ENCODE data around the gene ANO6.
A peak's percentile ranks its signal among the peaks of the same experiment; 100 is the strongest.
"Not testable (repeated sequence)": the region's sequence is repeated elsewhere in the genome, so short reads cannot be mapped to it uniquely, and the experiment has no call there.

The ANO6 gene

DNA sequence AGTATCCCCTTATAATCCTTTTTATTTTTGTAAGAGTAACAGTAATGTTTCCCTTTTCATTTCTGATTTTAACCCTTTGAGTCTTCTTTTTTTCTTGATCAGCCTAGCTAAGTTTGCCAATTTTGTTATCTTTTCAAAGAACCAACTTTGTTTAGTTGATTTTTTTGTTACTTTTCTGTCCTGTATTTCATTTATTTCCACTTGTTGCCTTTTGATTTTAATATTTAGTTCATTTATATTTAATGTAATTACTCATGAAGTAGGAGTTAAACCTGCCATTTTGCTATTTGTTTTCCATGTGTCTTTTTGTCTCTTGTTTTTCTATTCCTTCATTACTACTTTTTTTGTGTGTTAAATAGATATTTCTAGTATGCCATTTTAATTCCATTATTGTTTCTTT is 146.4 kb downstream of the ANO6 start:
- no peak for DNase-seq
- intact Hi-C loops (cut with DNase I), result no loop called here

DNA sequence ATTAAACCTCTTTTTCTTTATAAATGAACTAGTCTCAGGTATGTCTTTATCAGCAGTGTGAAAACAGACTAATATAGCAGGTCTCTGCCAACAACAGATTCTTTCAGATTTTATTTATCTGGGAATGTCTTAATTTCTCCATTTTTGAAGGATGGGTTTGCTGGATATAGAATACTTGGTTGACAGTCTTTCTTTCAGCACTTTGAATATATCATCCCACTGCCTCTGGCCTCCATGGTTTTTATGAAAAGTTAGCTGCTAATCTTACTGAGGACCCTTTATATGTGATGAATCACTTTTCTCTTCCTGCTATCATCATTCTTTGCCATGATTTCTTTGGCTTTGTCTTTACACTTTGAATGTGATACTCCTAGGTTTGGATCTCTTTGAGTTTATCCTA is 148.0 kb downstream of the ANO6 start:
- intact Hi-C loops (cut with DNase I), result no loop called here

DNA sequence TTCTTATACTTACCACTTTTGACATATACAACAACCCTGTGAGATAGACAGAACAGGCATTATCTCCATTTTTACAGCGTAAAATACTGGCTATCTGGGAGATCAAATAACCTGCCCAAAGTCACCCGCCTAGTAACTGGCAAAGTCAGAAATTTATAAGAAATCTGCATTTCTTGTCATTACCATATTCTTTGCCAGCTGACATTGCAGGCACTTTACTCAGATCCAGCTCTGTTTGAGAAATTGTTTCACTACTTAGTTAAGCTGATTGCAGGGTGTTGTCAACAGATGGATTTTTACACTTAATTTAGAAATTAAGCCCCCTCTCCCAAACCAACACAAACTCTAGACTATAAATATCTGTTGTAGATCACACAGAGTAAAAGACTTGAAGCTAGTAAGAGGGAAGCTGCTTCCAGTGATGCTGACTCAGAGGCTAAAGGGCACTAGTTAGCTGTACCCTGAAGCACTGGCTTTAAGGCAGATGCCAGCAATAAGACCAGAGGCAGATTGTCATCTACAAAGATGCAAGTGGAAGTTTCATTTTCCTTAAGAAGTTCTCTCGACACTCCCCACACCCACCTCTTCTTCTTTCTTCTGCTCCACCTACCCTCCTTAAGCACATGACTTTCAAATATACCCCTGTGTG is 153.1 kb downstream of the ANO6 start:
- DNase-seq, result no peak
- intact Hi-C loops (cut with DNase I), result no loop called here

More for the DNA sequence above, 148.0 kb downstream of the ANO6 start:
- DNase-seq, result no peak

DNA sequence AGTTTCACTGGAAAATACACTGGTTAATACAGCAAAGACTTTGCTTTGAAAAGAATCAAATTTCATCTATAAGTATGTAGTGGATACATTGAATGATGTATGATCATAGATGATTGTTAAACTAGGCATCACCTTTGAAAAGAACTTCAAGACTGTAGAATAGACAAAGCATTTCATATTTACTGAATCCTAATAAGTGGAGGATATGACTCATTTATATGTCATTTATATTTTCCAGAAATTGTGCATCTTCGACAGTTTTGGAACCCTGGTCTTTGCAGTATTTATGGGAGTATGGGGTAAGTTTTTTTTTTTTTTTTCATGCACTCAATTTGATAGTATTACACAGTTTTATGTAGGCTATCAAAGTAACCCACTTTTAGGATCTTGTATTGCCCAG is 161.9 kb downstream of the ANO6 start:
- intact Hi-C loops (cut with DNase I), result no loop called here
- DNase-seq, result no peak

DNA sequence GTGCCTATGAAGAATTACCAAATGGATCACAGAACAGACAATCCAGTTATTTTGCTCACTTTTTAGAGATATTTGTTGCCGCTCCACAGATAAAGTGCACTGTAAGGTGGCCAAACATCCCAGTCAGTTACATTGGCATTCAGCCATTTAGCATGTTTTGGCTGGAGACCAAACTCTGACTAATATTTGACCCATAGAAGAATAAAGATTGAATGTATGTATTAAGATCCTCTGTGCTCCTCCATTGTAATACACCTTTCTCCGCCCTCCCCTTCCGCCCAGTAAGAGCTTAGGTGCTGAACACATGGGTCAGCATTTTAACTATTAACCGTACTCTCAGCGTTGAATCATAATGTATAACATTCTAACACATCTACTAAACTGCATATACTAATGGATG is 163.4 kb downstream of the ANO6 start:
- intact Hi-C loops (cut with DNase I), result no loop called here
- no peak for DNase-seq

DNA sequence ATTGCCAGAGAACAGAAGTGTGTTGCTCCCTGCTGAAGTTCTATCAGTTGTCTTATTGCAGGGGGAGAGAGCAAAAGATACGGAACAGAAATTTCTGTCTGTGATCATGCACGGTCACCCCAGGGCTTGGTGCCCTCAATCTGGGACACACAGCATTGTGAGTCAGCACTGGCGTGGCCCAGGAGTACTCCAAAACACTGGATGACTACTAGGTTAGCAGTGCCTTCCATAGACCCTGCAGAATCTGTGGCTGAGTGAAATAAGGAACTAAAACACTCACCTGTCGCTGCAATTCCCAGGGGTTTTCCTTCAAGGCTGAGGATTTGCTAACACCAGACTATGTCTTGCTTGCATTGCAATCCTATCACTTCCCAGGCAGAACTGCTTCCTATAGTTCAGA is 165.5 kb downstream of the ANO6 start:
- DNase-seq, result no peak

DNA sequence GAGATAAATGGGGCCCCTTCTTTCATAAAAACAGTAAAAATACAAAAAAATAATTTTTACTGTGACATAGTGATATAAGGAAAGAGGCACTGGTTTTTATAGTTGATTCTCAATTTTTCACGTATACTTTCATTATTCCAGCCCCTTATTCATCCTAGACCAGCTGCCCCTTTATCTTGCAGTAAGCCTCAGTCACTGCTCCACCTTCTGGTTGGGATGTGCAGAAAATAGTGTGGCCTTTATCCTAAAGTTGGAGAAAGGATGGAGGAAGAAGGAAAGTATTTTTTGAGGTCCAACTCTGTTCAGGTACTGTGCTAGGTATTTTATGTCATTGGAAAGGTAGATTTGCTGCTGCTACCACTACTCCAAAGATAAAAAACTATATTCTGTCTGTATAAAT is 172.7 kb downstream of the ANO6 start:
- intact Hi-C loops (cut with DNase I), result loop anchor here (5.0 kb wide), 2 partner anchors 216 to 256 kb away; no protein-coding TSS in a partner anchor
- DNase-seq, result no peak

More for the DNA sequence above, 165.5 kb downstream of the ANO6 start:
- intact Hi-C loops (cut with DNase I), result no loop called here

DNA sequence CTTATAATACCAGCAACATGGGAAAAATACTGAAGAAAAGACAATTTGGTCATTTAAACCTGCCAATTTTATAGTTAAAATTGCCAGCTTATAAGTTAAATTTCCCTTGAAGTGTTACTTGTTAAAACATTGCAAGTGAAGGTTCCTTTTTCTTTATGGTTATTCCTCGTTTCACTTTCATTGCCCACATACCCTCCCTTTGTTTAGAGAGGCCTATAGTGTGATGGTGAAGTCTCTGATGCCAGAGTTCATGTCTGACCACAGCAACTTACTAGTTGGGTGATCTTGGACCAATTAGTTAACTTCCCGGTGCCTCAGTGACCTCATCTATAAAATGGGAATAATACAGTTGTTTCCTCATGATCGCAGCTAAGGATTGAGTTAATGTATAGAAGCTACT is 173.5 kb downstream of the ANO6 start:
- no peak for DNase-seq
- intact Hi-C loops (cut with DNase I), result loop anchor here (5.0 kb wide), 2 partner anchors 217 to 257 kb away; no protein-coding TSS in a partner anchor

DNA sequence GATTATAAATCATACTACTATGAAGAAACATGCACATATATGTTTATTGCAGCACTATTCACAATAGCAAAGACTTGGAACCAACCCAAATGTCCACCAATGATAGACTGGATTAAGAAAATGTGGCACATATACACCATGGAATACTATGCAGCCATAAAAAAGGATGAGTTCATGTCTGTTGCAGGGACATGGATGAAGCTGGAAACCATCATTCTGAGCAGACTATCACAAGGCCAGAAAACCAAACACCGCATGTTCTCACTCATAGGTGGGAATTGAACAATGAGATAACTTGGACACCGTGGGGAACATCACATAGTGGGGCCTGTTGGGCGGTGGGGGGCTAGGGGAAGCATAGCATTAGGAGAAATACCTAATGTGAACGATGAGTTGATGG is 181.6 kb downstream of the ANO6 start:
- DNase-seq; intact Hi-C loops (cut with DNase I): not testable (repeated sequence)

DNA sequence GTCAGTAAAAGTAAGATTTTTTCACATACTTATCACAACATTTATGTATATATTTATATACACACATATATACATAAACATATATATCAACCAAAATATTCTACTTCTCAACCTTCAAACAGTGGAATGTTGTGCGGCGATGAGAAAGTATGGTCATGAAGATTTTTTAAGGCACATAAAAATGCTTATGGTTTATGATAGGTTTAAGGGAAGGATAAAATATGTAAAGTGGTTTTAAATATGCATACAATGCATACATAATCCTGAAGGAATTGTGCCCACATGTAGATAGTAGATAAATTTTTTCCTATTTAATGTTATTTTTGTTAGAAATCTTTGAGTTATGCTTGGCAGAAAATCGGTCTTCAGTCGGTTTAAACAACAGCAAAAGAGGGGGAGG is 182.7 kb downstream of the ANO6 start:
- intact Hi-C loops (cut with DNase I), result no loop called here
- no peak for DNase-seq

DNA sequence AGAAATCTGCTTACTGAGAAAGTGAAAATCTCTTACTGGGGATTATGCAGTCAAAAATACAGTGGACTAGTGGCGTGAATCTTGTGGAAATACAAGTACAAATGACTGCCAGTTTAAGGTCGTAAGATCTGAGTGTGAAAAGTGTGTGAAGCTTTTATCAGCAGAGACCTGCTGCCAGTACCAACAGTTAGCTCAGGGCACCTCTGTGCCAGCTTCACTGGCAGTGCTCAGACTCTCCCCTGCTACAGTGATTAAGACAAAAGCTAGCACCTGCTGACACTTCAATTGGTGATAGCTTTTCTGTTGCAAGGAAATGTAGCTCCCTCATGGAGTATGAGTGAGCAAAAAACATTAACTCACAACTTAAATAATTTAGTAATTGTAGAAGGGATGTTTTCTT is 185.1 kb downstream of the ANO6 start:
- no peak for DNase-seq
- intact Hi-C loops (cut with DNase I), result no loop called here

DNA sequence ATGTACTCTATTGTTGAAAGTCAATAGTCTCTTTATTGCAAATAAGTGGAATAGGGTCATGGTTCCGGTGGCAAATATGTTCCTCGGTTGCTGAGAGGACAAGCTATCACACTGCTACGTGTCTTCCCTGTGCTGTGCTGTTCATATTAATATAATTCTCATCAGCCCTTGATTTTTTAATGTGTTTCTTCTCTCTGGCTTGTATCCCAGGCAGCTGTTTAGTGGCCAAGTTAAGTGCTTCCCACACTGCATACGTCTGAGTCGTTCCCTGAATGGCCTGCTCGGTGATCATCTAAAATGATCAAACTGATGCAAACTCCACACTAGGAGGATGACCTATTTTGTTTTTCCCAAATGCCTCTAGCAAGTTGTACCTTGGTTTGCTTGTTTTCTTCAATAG is 186.4 kb downstream of the ANO6 start:
- intact Hi-C loops (cut with DNase I), result no loop called here
- no peak for DNase-seq

DNA sequence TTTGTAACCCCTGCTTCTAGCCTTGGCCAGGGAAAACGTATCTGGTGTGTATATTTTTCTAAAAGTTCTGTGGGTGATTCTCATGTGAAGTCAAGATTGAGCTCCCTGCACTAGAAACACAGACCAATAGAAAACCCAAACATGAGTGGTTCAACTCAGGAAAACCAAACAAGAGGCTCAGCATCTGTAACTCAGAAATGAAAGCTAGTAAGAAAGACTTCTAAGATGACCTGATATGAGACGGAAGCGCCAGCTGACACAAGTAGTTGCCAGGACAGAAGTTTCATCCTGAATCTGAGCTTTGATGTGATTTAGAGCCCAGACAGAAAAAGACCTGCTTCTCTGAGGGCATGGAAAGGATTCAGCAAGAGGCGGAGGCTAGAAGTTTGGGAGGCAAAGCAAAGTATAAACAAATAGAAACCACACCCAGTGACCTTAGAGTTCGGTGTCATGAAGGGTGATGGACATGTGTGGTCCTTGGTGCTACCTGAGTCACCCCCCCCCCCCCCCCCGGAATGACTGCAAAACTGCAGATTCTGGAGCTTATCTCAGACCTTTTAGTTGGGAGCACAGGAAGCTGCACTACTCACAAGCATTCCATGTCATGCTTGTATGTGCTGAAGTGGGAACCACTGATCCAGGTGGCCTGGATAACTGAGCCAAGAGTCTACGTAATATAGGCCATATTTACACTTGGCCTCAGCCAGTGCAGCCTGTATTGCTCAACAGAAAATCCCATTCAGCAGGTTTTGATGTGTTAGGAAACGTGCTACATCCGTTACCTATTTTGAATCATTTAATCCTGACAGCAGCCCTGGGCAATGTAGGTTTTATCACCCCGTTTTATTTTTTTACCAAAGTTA is 191.3 kb downstream of the ANO6 start:
- no peak for DNase-seq
- intact Hi-C loops (cut with DNase I), result no loop called here

DNA sequence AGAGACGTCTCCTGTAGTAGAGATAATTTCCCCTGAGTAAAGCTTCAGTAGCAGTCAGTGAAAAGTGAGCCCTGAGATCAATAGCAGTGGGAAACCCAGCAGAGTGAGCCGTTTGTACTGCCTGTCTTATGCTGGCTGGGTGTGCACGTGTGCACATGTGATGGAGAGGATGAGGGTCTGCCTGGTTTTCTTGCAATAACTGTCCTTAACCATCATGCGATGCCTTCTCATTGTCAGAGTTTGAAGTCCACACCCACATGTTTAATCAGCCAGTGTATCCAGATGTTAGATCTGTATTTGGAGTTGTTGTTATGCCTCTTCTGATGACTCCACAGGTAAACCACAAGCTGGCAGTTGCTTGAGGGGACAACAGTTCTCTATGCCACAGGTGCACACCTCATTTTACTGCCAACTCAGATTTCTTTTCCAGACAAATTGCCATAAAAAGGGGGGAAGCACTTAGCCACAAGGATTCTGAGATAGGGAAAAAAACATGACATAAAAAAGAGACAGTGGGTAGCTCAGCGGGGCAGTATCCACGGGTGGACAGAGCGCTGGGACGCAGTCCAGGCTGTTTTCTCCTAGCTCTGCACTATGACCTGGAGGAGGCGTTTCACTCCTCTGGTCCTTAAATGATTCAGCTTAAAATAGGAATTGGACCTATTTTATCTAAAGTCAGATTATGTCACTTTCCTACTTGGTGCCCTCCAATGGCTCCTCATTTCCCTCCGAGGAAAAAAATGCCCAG is 192.3 kb downstream of the ANO6 start:
- intact Hi-C loops (cut with DNase I), result no loop called here
- no peak for DNase-seq

DNA sequence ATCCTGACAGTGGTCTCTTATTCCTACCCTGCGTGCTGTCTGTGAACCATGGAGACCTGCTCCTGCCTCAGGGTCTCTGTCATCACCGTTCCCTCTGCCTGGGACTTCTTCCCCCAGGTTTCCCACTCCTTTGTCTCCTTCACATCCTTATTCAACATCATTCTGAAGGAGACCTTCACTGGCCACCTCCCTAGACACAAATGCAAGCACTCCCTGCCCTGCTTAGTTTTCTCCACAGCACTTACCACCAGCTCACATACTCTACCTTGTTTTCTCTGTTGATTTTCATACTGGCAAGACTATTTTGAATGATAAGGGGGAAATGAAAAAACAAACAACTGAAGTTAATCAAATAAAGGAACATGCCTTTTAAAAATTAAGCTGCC is 192.8 kb downstream of the ANO6 start:
- no peak for DNase-seq
- intact Hi-C loops (cut with DNase I), result no loop called here

DNA sequence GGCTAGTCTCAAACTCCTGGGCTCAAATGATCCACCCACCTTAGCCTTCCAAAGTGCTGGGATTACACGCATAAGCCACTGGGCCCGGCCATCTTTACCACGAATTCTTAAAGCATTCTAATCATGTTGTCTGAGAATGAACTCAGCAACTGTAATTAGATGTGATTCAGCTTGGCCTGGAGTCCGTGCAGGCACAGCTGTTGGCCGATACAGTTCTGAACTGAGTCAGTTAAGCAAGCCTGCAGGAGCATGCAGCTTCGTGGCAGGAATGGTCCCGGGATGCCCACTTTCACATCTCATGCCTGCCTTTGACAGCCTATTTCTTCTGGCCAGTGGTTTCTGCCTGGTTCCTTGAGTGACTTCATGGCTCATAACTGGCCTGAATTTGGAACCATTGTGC is 194.1 kb downstream of the ANO6 start:
- DNase-seq, result peak in 1 of 10 donors; percentile 20
- intact Hi-C loops (cut with DNase I), result no loop called here

DNA sequence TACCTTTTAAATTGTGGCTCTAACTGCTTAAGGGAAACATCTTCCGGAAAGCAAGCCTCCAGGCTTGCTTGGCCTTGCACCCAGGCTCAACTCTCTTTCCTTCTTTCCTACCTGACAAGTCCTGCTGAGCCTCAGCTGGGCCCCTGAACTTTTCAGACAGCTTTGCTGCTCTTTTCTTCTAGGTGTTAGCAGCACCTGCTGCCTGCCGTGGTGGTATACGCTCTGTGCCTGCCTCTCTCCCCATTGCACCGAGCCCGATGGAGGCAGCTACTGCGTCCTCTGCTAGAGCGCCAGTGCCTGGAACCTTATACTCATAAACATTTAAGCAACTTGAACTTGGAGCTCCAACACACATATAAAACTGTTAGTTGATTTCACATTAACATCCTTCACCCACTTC is 195.7 kb downstream of the ANO6 start:
- DNase-seq, result no peak
- intact Hi-C loops (cut with DNase I), result no loop called here

DNA sequence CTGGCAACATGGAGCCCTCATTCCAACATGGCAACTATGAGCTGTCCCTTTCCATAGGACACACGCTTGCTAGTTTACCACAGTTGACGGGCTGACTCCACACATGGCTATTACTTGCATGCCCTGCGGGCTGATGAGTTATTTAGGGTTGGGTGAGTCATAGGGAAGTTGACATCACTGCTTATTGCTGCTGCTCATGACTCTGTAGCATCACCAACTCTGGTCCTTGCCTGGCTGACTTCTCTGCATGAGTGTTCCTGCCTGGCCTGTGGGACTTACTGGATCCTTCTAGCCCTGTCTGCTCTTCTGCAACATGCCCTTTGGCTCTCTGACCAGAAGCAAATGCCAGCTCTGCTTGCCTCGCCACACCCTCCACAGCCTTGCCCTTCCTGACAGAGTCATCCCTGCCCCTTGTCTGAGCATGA is 199.5 kb downstream of the ANO6 start:
- intact Hi-C loops (cut with DNase I), result no loop called here
- DNase-seq, result no peak

DNA sequence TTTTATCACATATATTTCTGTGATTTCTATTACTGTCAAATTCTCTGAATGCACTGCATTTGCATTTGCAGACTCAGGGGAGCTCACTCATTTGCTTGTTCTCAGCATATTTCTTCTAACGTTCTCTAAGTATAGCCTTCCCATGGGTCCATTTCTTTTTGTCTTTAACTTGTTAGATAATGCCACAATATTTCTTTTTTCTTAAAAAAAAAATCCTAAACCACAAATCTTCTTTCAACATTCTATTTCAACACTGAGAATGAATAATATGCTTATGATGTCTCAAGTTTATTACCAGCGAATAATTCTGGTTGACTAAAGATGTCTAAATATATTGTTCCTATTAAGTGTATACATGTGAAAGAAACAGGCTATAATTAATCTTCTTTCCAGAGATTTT is 200.2 kb downstream of the ANO6 start:
- intact Hi-C loops (cut with DNase I), result no loop called here
- DNase-seq, result no peak

DNA sequence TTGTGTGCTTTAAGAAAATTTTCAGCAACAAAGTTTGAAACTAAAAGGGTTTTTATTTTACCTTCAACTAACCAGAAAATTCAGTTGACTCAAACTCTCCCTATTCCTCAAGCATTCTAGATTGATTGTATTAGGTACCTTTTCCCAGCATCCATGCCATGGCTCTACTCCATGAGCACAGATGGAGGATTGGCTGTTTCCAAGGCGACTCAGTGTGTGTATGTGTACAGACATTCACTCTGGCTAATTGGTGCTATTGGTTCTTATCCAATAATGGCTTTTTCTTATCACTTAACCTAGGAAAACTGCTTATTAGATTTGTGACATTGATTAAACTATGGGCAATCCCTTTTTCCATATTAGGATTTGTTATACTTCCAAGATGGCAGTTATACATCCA is 202.6 kb downstream of the ANO6 start:
- intact Hi-C loops (cut with DNase I), result no loop called here

DNA sequence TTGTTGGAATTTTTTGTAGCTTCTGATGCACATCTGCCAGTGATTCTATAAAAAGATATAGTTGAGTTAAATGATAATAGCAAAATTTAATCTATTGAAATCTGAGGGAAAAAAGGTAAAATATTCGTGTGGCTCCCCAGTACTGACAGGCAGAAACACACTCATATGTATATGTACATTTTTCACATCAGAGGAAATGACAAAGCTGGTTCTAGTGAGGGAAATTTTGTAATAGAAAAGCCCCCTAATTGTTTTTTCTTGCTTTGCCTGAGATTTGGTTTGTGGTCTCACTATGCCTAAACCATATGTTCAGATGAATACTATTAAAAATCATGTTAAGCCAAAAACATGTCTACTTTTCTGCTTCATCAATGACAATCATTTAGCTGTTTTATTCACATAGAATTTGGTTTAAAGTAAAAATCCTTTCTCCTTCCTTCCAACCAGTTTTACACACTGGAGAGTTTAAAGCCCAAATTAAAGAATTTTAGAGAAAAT is 203.5 kb downstream of the ANO6 start:
- intact Hi-C loops (cut with DNase I), result no loop called here

More for the DNA sequence above, 202.6 kb downstream of the ANO6 start:
- DNase-seq, result no peak

More for the DNA sequence above, 203.5 kb downstream of the ANO6 start:
- no peak for DNase-seq

All from posterior cingulate gyrus (tissue), 11 donors.